ENCODE data around the gene WSCD2. TPM values are rescaled to one million over a fixed set of nuclear protein-coding genes. Genes with fewer than 3 reads are reported as not detected.

Gene WSCD2
- total and polyA plus RNA-seq, 2 of the 4 experiments (the other 2 are of a cell fraction), result not detected

DNA sequence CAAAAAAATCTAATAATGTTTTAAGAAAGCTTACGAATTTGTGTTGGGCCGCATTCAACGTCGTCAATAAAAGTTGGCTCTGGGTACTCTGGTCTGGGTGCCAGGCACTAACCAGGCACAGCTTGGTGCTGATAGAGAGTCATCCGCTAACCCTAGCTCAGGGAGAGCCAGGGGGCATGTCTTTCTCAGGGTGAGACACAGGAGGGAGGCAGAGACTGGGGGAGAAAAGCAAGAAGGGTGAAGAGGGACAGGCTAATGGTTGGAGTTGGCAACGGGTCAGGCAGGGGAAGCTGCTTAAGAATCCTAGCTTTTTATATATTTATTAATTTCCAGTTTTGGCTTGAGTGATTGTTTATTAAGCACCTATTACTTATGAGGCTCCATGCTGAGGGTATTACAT, 105.1 kb downstream of the WSCD2 start:
- Histone ChIP-seq H3K14ac (replicated peaks; ENCODE audit: low read depth, low read length) (no peak overlapping the region), H3K4me2 (ENCODE audit: low read depth, low read length) (no peak overlapping the region), H3K79me1 (ENCODE audit: low read depth in 1 of 2, low read length in 2 of 2) (no peaks in the 10 kb centered on the region), H3K27ac (ENCODE audit: insufficient read depth, low read length) (no peak overlapping the region), H4K91ac (ENCODE audit: insufficient read depth, low read depth, low read length) (no peak overlapping the region), H2AK9ac (replicated peaks; ENCODE audit: low read depth, low read length, poor library complexity) (no peak overlapping the region), H4K20me1 (ENCODE audit: insufficient read depth, low read length) (no peaks in the 10 kb centered on the region), H3K9ac (ENCODE audit: low read depth, low read length) (no peak overlapping the region), H2AK5ac (ENCODE audit: low read depth, low read length) (no peak overlapping the region), H3K4me1 (ENCODE audit: control insufficient read depth, insufficient read depth, low read length) (no peaks in the 10 kb centered on the region), H3K27me3 (ENCODE audit: control insufficient read depth, insufficient read depth, low read length) (no peaks in the 10 kb centered on the region), H3K9me3 (ENCODE audit: control insufficient read depth, insufficient read depth, low read length) (no peaks in the 10 kb centered on the region), H3K36me3 (ENCODE audit: control insufficient read depth, insufficient read depth, low read length) (no peaks in the 10 kb centered on the region), H3K56ac (ENCODE audit: extremely low read depth, insufficient read depth, low read length) (no peak overlapping the region), H2BK20ac (ENCODE audit: low read depth, low read length) (no peak overlapping the region), H4K8ac (ENCODE audit: low read depth in 2 of 2, low read length in 2 of 2) (no peak overlapping the region), H2BK5ac (ENCODE audit: low read depth, low read length, poor library complexity, severe bottlenecking) (no peak overlapping the region), H3K9me1 (ENCODE audit: insufficient read depth, low read length) (no peaks in the 10 kb centered on the region), H2BK120ac (ENCODE audit: low read depth, low read length) (no peak overlapping the region), H3K4ac (ENCODE audit: low read depth, low read length) (no peak overlapping the region), H4K5ac (ENCODE audit: low read depth, low read length) (no peak overlapping the region), H3K18ac (ENCODE audit: low read depth, low read length) (no peak overlapping the region), H2BK15ac (ENCODE audit: low read depth, low read length) (no peak overlapping the region), H2AFZ (replicated peaks; ENCODE audit: low read length, poor library complexity) (no peak overlapping the region), H3K4me3 (ENCODE audit: insufficient read depth, low read depth, low read length) (no peak overlapping the region), H3K23ac (ENCODE audit: low read depth, low read length) (no peak overlapping the region)
- no TSS peak for BruUV-seq (replicated peaks)
- DNase-seq (no peak), ATAC-seq (ENCODE audit: low read depth) (no peak)
- in situ Hi-C loops (cut with MboI; ENCODE audit: low sequenced_read_pairs) (no loop called here), intact Hi-C loops (cut with micrococcal nuclease) (no loop called here), dilution Hi-C loops (cut with HindIII; ENCODE audit: low sequenced_read_pairs, unreplicated experiment) (no loop called here)
- 48% methylated on average over 2 of the region's 6 CpGs; no CpG with 5 or more reads in 1 of the 2 experiments for WGBS, 2 experiments (ENCODE audit: extremely low coverage in 2 of 2, insufficient read length in 1 of 2)
- ChIA-PET POLR2A (ENCODE audit: unreplicated experiment) (no interaction called here), CTCF (interaction anchor here (0.6 kb wide), 1 partner anchor 177 kb away, joined by 4 read pairs; no protein-coding TSS in a partner anchor)
- TF ChIP-seq RAD21 (IDR thresholded peaks at IDR 0.05; ENCODE audit: low read length) (no peak), FOS (IDR thresholded peaks at IDR 0.05; ENCODE audit: low read depth, low read length) (no peak), POLR2A (IDR thresholded peaks at IDR 0.05; ENCODE audit: low read depth, low read length) (no peak), BHLHE40 (IDR thresholded peaks at IDR 0.05; ENCODE audit: low read depth, low read length) (no peak), RFX5 (IDR thresholded peaks at IDR 0.05; ENCODE audit: low read depth, low read length) (no peak), MAZ (IDR thresholded peaks at IDR 0.05; ENCODE audit: borderline replicate concordance, low read depth, low read length) (no peak), NFE2L2 (IDR thresholded peaks at IDR 0.05; ENCODE audit: low read depth, low read length) (no peak), USF2 (IDR thresholded peaks at IDR 0.05; ENCODE audit: low read depth, low read length) (no peak), ELK1 (IDR thresholded peaks at IDR 0.05; ENCODE audit: borderline replicate concordance, low read depth, low read length) (no peak)

Measured in IMR-90 (cell line).